ENCODE data around the gene PPIL1.

PPIL1 gene

DNA sequence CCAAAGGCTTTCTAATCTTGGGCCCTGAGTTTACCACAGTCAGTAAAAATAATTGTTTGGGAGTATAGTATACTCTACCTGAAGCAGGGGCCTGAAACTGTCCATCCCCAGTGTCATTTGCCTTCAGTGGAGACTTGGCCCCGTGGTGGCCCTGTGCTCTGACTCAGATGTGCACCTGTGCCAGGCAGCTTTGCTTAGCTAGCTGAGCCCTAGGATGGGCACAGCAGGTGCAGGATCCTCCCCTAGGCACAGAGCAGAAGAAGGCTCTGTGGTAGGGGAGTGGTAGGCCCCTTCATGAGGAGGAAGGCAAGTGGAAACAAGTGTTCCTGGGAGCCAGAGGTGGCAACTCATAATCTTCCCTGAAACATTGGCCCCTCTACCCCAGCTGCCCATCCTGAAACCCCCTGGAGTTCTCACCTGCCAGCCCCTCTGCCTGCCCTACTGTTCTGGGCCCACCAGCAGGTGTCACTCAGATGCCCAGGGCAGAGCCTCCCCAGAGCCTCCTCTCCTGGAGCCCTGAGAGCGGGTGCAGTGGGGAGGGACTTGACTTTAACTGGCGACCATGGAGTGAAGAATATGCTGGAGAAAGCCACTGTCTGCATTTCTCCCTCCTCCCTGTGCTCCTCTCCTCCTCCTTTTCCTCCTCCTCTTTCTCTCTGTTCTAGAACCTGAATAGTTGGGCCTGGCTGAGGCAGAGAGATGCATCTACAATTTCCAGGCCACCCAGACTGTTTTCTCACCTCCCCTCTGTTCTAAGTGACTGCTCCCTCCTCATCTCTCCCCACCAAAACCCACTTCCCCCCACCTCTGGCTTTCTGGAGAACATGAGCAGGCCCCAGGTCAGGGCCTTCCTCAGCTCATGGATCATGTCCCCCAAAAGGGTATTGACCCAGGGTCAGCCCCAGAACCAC lies 38.2 kb downstream of the PPIL1 start:
- peaks cover 57% of the 10 kb centered on the region for H3K27me3 Mint-ChIP-seq
- ATAC-seq (no peak), DNase-seq (no peak)
- H3K4me1 Mint-ChIP-seq: peaks cover 24% of the 10 kb centered on the region
- H3K27ac Mint-ChIP-seq: no peak overlapping the region
- H3K9me3 Mint-ChIP-seq: no peaks in the 10 kb centered on the region
- no peak overlapping the region for H3K4me3 Mint-ChIP-seq

DNA sequence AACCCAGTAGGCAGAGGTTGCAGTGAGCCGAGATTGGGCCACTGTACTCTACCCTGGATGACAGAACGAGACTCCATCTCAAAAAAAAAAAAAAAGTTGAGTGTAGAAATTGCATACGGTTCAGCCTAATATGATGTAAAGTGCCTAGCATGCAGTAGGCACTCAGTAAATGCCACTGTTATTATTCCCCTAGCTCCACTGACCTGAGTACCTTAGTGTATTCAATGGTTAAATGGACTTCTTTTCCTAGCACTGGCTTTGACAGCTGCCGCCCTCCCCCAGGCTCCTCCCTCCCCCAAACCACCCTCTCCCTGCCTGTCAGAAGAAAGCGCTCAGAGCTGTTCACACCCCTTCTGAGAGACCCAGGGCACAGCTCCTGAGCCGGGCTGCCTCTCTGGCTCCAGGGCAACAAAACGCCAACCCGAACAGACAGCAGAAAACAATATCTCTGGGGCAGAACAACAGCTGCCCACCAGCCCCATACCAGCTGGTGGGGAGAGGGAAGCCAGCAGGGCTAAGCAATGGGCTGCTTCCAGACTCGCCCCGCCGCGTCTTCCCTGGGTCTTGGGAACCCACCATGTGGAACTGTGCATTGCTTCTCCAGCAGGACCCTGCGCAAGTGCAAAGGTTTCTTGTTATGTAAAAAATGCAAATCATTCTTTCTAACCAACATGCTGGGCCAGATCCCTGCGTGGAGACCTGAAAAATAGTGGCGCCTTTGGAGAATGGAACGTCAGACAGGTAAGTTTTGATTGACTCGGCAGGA lies 39.8 kb downstream of the PPIL1 start:
- H3K4me3 Mint-ChIP-seq: no peak overlapping the region
- peaks cover 41% of the 10 kb centered on the region for H3K27me3 Mint-ChIP-seq
- ATAC-seq: no peak
- no peak for DNase-seq
- H3K9me3 Mint-ChIP-seq: no peaks in the 10 kb centered on the region
- H3K4me1 Mint-ChIP-seq: peaks cover 11% of the 10 kb centered on the region
- H3K27ac Mint-ChIP-seq: no peak overlapping the region

DNA sequence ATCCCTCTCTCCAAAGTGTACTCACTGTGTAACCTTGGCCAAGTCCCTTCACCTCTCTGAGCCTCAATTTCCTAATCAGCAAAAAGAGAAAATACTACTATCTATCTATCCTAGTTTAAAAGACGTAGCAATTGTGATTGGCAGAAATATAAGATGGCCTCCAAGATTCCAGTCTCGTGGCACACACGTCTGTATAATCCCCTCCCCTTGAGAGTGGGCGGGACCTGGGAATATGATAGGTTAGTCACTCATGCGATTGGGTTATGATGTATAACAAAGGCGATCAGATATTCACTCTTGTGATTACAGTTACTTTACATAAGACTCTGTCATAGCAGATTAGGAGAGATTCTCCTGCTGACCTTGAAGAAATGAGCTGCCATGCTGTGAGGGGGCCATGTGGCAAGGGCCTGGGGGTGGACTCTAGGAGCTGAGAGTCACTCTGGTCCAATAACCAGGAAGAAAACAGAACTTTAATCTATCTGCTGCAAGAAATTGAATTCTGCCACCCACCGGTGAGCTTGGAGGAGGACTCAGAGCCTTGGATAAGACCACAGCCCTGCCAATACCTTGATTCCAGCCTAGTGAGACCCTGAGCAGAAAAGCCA lies 41.3 kb downstream of the PPIL1 start:
- Mint-ChIP-seq H3K27ac (no peak overlapping the region), H3K9me3 (no peaks in the 10 kb centered on the region), H3K27me3 (peaks cover 30% of the 10 kb centered on the region), H3K4me1 (peaks cover under 1% of the 10 kb centered on the region), H3K4me3 (no peak overlapping the region)
- no peak for DNase-seq
- ATAC-seq: no peak

DNA sequence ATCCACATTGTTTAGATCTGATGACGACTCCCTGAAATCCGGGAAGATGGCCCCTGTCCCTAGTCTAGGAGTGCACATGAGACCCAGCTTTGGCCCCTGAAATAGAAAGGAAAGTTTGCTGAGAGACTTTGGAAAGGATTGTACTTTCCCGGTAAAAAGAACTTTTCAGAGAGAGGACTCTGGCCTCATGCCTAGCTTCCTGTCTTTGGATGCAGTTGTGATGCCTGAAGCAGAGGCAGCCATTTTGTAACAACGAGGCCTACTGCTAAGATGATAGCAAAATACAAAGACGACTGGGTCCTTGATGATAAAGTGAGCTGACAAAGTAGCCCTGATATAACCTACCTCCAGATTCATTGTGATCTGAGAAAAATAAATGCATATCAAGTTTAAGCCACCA lies 42.3 kb downstream of the PPIL1 start:
- no peak for DNase-seq
- Mint-ChIP-seq H3K4me3 (no peak overlapping the region), H3K27me3 (peaks cover 25% of the 10 kb centered on the region), H3K9me3 (no peaks in the 10 kb centered on the region), H3K27ac (no peak overlapping the region), H3K4me1 (peaks cover 8% of the 10 kb centered on the region)
- no peak for ATAC-seq

DNA sequence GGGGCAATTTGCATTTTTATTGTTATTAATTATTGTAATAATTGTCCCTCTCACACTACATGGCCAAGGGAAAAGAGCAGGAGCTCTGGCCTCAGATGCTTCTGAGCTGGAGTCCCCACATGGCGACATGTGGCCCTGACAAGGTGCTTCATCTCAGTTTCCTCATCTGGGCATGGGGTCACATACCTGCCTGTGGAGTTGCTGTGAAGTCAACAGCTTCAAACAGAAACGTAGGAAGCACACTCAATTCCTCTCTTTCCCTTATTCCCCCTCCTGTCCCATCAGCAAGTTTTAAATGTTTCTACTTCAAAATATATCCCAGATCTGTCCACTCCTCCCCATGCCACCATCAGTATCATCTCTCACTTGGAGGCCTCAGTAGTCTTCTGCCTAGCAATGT lies 44.0 kb downstream of the PPIL1 start:
- Mint-ChIP-seq H3K27ac (peak overlapping the region; percentile 5 to 20), H3K4me1 (peaks cover 12% of the 10 kb centered on the region), H3K4me3 (no peak overlapping the region), H3K27me3 (peaks cover 19% of the 10 kb centered on the region), H3K9me3 (no peaks in the 10 kb centered on the region)
- DNase-seq: no peak
- ATAC-seq: no peak

DNA sequence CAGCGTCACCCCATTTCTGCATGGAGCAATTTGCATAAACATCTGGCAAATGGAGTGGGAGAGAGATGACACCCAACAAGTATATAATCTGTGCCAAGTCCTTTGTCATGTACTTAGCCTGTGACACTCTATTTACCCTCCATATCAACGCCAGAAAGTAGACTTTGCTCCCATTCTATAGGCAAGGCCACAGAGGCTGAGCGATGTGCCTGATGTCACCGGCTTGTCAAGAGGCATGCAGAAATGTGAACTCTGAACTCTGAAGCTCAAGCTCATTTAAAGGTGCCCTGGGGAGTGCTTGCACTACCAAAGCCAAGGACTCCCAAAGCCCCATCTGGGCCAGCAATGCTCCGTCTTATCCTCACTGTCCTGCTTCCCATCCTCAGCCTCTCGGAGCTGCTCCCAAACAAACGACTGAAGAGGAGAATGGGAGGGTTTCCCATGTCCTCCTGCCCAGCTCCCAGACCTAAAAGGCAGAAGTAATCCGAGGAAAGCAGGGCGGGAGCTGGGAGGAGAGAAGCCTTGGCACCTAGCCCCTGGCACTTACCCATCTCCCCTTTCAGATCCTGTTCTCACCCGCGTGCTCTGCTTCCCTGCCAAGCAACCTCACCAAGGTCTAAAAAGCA lies 44.6 kb downstream of the PPIL1 start:
- no peak for DNase-seq
- H3K4me1 Mint-ChIP-seq: peaks cover 12% of the 10 kb centered on the region
- peaks cover 15% of the 10 kb centered on the region for H3K27me3 Mint-ChIP-seq
- no peak overlapping the region for H3K4me3 Mint-ChIP-seq
- no peak for ATAC-seq
- H3K27ac Mint-ChIP-seq: no peak overlapping the region
- no peaks in the 10 kb centered on the region for H3K9me3 Mint-ChIP-seq

DNA sequence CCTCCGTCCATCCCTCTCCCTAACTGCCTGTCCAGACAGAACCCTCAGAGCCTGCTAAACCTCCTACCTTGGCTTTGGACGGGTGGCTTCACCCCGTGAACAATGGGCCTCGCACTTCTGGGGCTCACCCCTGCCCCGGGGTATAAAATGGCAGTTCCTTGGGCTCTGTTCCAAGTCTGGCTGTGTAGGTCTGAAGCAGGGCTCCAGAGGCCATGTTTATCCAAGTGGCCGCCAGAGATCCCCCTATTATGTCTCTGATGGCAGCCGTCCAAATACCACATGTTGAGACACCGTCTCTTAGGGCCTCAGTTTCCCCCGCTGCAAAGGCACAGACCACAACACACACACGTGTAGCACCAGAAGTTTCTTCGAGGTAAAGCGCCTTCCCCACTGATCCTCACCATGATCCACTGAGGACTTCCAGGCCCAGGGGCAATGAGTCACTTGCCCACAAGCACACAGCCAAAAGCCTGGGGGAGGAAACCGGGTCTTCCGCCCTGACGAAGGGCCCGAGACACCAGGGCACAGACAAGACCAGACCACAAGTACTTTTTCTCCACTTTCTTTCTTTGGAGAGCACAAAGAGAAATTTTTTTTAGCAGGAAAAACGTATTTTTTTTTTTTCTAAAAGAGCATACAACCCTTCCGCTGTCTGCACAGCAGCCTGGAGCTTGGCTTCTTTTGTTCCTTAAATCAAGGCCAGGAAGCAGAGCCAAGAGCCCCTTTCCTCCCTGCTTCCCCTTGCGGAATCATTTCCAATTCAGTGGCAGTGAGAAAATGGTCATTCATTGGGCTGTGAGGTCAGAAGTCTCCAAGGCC lies 47.1 kb downstream of the PPIL1 start:
- H3K4me1 Mint-ChIP-seq: peaks cover 12% of the 10 kb centered on the region
- peaks cover 12% of the 10 kb centered on the region for H3K27me3 Mint-ChIP-seq
- no peaks in the 10 kb centered on the region for H3K9me3 Mint-ChIP-seq
- H3K4me3 Mint-ChIP-seq: peak overlapping the region in 1 of 2 donors; percentile 34
- DNase-seq: peak in 1 of 2 donors; percentile 25
- no peak overlapping the region for H3K27ac Mint-ChIP-seq
- peak; percentile 80 for ATAC-seq

DNA sequence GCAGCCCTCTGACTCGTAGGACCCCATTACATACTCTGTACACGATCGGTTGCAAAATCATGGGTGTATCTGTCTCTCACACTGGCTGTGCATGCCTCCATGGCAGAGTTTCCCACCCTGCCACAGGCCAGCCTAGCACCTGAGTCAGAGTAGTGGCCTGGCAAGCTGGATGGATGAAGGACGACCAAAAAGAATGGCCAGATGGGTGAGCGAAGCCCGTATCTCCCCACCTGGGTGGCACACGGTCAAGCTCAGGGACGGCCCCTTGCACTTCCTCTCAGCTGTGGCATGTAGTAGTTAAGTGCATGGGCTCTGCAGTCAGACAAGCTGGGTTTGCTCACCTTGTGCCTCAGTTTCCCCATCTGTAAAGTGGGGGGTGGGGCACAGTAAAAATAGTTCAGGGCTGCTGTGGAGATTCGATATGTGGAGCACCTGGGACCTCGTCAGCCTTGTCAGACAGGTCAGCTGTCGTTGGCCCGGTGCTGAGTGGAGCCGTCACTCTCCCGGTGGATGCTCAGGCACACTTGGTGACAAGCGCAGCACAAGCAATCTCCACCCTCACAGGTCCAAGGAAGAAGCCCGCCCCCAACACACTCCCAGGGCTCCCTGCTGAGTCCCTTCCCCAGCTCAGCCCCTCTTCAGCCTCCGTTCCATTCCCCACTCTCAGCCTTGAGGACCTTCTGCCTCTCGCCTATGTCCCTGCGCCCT lies 47.9 kb downstream of the PPIL1 start:
- DNase-seq: no peak
- no peak overlapping the region for H3K4me3 Mint-ChIP-seq
- H3K9me3 Mint-ChIP-seq: no peaks in the 10 kb centered on the region
- peak overlapping the region in 1 of 2 donors; percentile 5 for H3K27ac Mint-ChIP-seq
- peaks cover 12% of the 10 kb centered on the region for H3K27me3 Mint-ChIP-seq
- no peak for ATAC-seq
- H3K4me1 Mint-ChIP-seq: peaks cover 12% of the 10 kb centered on the region

DNA sequence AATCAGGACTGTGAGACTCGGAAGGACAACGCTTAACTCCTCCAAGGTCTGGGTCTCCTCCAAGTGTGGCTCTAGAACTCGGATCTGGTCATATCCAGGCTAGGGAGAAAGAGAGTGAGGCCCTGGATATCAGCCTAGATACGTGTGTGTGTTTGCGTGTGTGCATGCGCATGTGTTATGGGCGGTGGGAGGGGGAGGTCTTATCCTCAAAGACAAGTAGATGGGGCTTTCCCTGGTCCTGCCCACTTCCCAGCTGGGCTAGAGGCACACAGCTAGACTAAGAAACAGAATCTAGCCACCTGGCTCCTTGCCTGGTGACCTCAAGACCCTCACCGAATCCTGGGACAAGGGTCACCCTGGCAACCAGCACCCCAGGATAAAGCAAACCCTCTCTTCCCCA lies 48.6 kb downstream of the PPIL1 start:
- ATAC-seq (no peak), DNase-seq (no peak)
- Mint-ChIP-seq H3K9me3 (no peaks in the 10 kb centered on the region), H3K4me1 (peaks cover 12% of the 10 kb centered on the region), H3K27ac (no peak overlapping the region), H3K4me3 (no peak overlapping the region), H3K27me3 (peaks cover 12% of the 10 kb centered on the region)

DNA sequence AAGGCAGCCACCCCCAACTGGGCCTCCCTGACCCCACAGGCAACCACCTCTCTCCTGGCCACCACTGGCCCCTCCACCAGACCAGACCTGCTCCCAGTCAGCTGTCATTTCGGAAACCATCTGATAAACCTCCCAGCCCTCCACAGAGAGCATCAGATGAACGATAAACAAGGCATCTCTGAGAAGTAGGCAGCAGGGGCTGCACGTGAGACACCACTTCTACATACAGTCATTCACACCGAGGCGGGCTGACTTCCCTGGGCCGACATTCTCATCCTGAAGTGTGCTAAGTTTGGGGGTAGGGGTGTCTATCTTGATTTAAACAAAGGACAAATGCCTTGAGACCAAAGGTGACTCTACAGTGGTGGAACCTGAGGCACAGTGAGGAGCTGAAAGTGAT lies 49.2 kb downstream of the PPIL1 start:
- H3K4me3 Mint-ChIP-seq: no peak overlapping the region
- ATAC-seq: no peak
- no peak for DNase-seq
- H3K27ac Mint-ChIP-seq: no peak overlapping the region
- peaks cover 12% of the 10 kb centered on the region for H3K27me3 Mint-ChIP-seq
- H3K9me3 Mint-ChIP-seq: no peaks in the 10 kb centered on the region
- H3K4me1 Mint-ChIP-seq: peaks cover 12% of the 10 kb centered on the region

DNA sequence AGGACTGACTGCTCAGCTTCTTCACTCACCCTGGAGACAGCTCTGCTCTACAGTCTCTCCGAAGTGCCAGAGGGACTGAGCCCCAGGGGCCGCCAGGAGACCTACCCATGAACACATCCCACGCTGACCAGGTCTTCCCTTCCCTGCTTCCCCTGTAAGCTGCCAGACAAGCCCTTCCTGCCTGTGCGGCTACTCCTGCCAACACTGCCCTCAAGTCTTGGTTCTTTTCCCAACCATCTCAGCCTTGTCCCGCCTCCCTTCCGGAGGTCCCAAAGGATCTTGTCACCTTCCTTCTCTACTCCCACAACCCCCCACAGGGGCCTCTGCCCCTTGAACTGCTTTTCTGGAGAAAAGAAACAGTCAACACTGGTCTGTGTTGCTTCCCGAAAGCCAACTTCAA lies 50.4 kb downstream of the PPIL1 start:
- Mint-ChIP-seq H3K27ac (no peak overlapping the region), H3K4me3 (no peak overlapping the region), H3K9me3 (no peaks in the 10 kb centered on the region), H3K4me1 (peaks cover 12% of the 10 kb centered on the region), H3K27me3 (peaks cover 12% of the 10 kb centered on the region)
- DNase-seq (no peak), ATAC-seq (no peak)

DNA sequence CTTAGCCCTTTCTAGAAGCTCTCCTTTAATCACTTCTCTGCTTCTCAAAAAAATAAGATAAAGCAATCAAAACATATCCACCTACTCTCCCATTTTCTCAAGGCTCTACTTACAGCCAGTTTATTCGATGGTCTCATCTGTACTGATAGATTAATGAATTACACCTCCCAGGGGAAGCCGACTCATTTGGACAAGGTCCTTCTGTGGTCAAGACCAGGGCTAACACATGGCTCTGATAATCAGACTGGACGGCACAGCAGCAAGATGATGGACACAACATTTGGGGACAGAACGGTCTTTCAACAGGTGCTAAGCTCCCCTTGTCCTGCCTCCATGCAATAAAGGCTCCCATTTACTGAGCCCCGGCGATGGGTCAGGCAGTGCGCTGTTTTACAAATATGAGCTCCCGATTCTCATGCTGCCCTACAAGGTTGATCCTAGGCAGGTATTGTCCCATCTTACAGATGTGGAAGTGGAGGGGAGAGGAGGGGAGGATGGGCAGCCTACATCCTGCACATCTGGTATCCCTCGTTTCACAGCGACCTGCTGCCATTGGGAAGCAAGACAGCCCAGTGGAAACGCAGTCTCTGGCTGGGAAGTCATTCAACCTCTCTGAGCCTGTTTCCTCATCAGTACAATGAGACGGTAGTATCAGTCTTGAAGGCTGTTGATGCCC lies 51.0 kb downstream of the PPIL1 start:
- H3K27me3 Mint-ChIP-seq: peaks cover 12% of the 10 kb centered on the region
- ATAC-seq: no peak

DNA sequence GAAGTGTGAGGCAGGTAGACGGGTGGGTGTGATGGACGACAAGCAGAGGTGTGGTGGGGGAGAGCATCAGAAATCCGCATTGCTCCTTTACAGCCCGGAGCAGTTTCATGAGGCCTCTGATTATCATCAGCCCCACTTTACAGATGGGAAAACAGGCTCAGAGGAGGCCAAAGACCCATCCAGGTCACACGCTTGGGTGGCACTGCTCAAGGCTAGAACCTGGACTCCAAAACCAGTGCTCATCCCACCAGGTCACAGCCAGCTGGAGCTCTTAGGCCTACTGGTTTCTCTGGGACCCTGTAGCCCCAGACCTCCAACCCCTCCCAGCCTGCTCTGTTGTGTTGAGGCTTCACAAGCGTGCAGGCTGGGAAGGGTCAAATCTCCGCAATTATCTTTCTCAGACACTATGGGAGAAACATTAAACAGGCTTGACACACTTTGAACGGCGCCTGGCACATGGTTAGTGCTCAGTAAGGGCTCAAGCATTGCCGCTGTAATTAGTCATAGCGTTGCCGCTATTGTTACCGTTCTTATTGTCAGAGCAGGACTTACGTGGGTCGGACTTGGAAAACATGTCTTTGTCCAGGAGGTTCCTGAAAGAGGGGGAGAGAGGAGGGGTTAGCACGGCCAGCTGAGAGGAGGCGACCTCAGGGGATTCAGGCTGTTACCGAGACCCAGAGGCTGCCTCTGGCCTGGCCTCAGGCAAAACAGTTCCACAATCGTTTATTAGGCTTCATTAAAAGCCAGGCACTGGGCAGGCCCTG lies 51.9 kb downstream of the PPIL1 start:
- Mint-ChIP-seq H3K27ac (peak overlapping the region in 1 of 2 donors; percentile 8), H3K4me3 (no peak overlapping the region), H3K27me3 (peaks cover 10% of the 10 kb centered on the region), H3K9me3 (no peaks in the 10 kb centered on the region), H3K4me1 (peaks cover 7% of the 10 kb centered on the region)
- DNase-seq (no peak), ATAC-seq (no peak)

More for the DNA sequence above, 51.0 kb downstream of the PPIL1 start:
- Mint-ChIP-seq H3K4me1 (peaks cover 12% of the 10 kb centered on the region), H3K4me3 (no peak overlapping the region), H3K27ac (no peak overlapping the region), H3K9me3 (no peaks in the 10 kb centered on the region)
- no peak for DNase-seq

All from stimulated activated naive CD8-positive, alpha-beta T cell treated with anti-CD3 and anti-CD28 coated beads, Interleukin-15, amount 100 ng/mL, for 72 hours (primary cell).